CD4-positive, alpha-beta T cell (primary cell): Measurements from ENCODE around the gene CHMP1A. TPM values are rescaled to one million over a fixed set of nuclear protein-coding genes. Genes with fewer than 3 reads are reported as not detected.

Experiments used
- ATAC-seq: fragments of 200-7000 bp; cut with Tn5 transposase; one replicate; pipeline ENCODE4 v1.10.0; 2022; ENCODE audit warnings: mild to moderate bottlenecking; ENCODE audit not compliant: poor library complexity
- CTCF ChIA-PET: fragments of 350-600 bp; sonication (Branson Sonifier 250); formaldehyde crosslinking; loops from one replicate; lab custom pipeline; 2021; ENCODE audit warnings: antibody characterized with exemption, inconsistent platforms; lab: Charles Lee
- POLR2A ChIA-PET: fragments of 350-600 bp; sonication (Branson Sonifier 250); formaldehyde crosslinking; loops from one replicate; lab custom pipeline; 2021; ENCODE audit warnings: antibody characterized with exemption, inconsistent platforms; lab: Charles Lee
- DNase-seq, 14 experiments: peaks; one replicate each; pipeline ENCODE4 v3.0.0-alpha.2; 2013 to 2020; ENCODE audit warnings: mixed read lengths in 2 of 14
- H3K27ac ChIP-seq, 2 donors: one replicate each; pipeline versions ENCODE4 v1.5.1 to v1.7.0; 2013; ENCODE audit warnings: low read length in 2 of 2, low read depth in 1 of 2, mild to moderate bottlenecking in 1 of 2
- H3K27me3 ChIP-seq, 2 experiments: 1 replicate in 1 of 2; 2 replicates in 1 of 2; pipeline versions ENCODE4 v1.6.1 to v1.7.0; 2013; ENCODE audit warnings: low read length in 2 of 2, control low read depth in 1 of 2, mild to moderate bottlenecking in 1 of 2, moderate library complexity in 1 of 2; ENCODE audit not compliant: insufficient read depth in 2 of 2, control insufficient read depth in 1 of 2
- H3K36me3 ChIP-seq: one replicate; pipeline ENCODE4 v1.6.1; 2013; ENCODE audit warnings: low read length, control low read depth; ENCODE audit not compliant: insufficient read depth
- H3K4me1 ChIP-seq: one replicate; pipeline ENCODE4 v1.6.1; 2013; ENCODE audit warnings: low read length, control low read depth; ENCODE audit not compliant: insufficient read depth
- H3K4me3 ChIP-seq: one replicate; pipeline ENCODE4 v1.5.1; 2013; ENCODE audit warnings: mild to moderate bottlenecking, low read length, moderate library complexity
- H3K9me3 ChIP-seq, 2 experiments: 1 replicate in 1 of 2; 2 replicates in 1 of 2; pipeline versions ENCODE4 v1.6.1 to v1.7.0; 2013; ENCODE audit warnings: low read length in 2 of 2, mild to moderate bottlenecking in 2 of 2, control low read depth in 1 of 2, moderate library complexity in 1 of 2; ENCODE audit not compliant: control insufficient read depth in 1 of 2, insufficient read depth in 1 of 2
- H3K27ac Mint-ChIP-seq: one replicate; pipeline ENCODE4 v1.8.0; 2020; ENCODE audit warnings: mixed read lengths
- H3K27me3 Mint-ChIP-seq: one replicate; pipeline ENCODE4 v1.8.0; 2021; ENCODE audit warnings: mixed read lengths
- H3K36me3 Mint-ChIP-seq: one replicate; pipeline ENCODE4 v1.8.0; 2021; ENCODE audit warnings: low read depth, mixed read lengths
- H3K4me1 Mint-ChIP-seq: one replicate; pipeline ENCODE4 v1.8.0; 2021; ENCODE audit warnings: low read depth, mixed read lengths
- H3K4me3 Mint-ChIP-seq: one replicate; pipeline ENCODE4 v1.8.0; 2020; ENCODE audit warnings: mild to moderate bottlenecking, mixed read lengths
- H3K9me3 Mint-ChIP-seq: one replicate; pipeline ENCODE4 v1.8.0; 2020; ENCODE audit warnings: mixed read lengths
- CTCF ChIP-seq: fragments of 200-600 bp; IDR thresholded peaks from one replicate; pipeline ENCODE4 v1.8.0; 2022; ENCODE audit warnings: antibody characterized with exemption, mild to moderate bottlenecking
- intact Hi-C, 2 experiments: fragments of 100-400 bp; cut with DNase I in 1 of 2; cut with micrococcal nuclease in 1 of 2; formaldehyde crosslinking; loops; one replicate each; pipeline versions ENCODE4 v1.15.1 to v1.9.0; 2023 to 2025; cut with DNase I, micrococcal nuclease
- total RNA-seq, 174 experiments: library from RNA in 2 of 174; stranded (reverse) in 2 of 174; gene quantifications; one replicate each; pipeline ENCODE4 v1.2.3 and lab custom pipeline; 2021 to 2026

CHMP1A gene
- total RNA-seq, 2 experiments from 2014 or later: 54.7 to 55.9 TPM

DNA sequence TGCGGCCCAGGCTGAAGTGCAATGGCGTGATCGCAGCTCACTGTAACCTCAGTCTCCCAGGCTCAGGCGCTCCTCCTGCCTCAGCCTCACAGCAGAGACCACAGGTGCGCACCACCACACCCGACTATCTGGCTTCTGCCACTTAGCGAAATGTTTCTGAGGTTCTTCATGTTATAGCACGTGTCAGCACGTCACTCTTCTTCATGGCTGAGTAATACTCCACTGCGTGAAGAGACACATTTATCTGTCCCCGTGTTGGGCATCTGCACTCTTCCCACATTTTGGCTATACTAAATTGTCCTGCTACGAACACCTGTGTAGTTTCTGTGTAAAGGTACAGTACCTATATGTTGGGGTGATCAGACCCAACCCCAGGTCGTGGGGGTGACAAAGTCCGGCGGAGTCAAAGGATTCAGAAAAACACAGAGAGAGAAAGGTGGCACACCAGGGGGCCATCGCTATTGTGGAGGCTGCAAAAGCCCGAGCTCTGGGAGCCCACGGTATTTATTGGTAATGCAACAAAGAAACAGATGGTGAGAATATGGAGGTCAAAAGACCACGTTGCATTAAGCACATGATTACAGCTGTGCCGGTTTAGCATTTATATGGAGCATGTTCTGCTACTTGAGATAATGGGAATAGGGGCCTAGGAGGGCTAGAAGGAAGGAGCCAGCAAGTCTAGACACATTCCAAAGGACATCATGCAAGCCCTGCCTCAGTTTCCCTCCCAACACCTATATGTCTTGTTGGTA, 44.9 kb downstream of the CHMP1A start:
- no peaks in the 10 kb centered on the region for H3K27me3 ChIP-seq
- Mint-ChIP-seq H3K36me3 (no peaks in the 10 kb centered on the region), H3K9me3 (no peaks in the 10 kb centered on the region), H3K4me1 (peaks cover 15% of the 10 kb centered on the region), H3K27ac (no peak overlapping the region), H3K4me3 (no peak overlapping the region), H3K27me3 (no peaks in the 10 kb centered on the region)
- no peak overlapping the region for H3K27ac ChIP-seq
- ChIA-PET POLR2A (no interaction called here), CTCF (no interaction called here)
- TF ChIP-seq CTCF: no peak
- no peak overlapping the region for H3K4me3 ChIP-seq
- ATAC-seq: no peak
- peaks cover 15% of the 10 kb centered on the region for H3K4me1 ChIP-seq
- DNase-seq: no peak
- intact Hi-C loops: no loop called here
- H3K36me3 ChIP-seq: no peaks in the 10 kb centered on the region
- peaks cover 0 to 26% of the 10 kb centered on the region in 2 experiments for H3K9me3 ChIP-seq

GRCh38 chr16:89610108-89610453, 47.4 kb downstream of the CHMP1A start:
- CTCF ChIA-PET: no interaction called here

DNA sequence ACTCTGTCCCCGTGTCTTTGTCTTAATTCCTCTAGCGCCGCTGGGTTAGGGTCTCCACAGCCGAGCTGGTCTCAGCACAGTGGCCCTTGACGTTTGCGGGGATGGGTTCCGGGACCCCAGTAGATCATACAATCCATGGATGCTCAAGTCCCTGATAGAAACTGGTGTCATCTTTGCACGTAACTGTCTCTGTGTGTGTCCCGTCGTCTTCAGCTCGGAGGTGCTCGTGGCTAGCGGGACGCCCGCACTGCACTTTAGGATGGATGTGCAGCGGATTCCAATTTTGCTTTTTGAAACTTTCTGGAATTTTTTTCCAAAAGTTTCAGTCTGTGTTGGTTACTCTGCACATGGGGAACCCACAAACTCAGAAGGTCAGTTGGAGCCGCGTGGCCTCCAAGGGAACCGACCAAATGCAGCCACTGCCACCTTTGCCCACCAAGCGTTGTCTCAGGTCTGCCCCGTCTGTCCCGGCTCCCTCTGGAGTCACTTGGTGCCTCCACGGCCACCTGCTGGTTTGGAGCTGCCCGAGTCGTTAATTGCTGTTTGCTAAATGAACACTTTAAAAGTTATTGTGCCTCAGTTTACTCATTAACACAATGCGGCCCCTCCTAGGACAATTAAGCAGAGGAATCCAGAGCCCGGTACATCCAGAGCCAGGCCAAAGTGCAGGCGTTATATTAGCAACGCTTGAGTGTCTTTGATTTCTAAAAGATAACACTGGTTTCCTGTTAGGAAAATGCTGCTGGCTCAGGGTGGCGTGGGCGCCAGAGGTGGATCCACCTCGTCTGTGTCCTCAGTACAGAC, 49.4 kb downstream of the CHMP1A start:
- Histone ChIP-seq H3K4me3 (no peak overlapping the region), H3K4me1 (peaks cover under 1% of the 10 kb centered on the region), H3K9me3 (no peaks in the 10 kb centered on the region), H3K27me3 (no peaks in the 10 kb centered on the region), H3K36me3 (no peaks in the 10 kb centered on the region), H3K27ac (no peak overlapping the region)
- POLR2A ChIA-PET: no interaction called here
- ATAC-seq (no peak), DNase-seq (no peak)
- H3K27ac Mint-ChIP-seq: no peak overlapping the region
- H3K4me1 Mint-ChIP-seq: peaks cover 1% of the 10 kb centered on the region
- no peaks in the 10 kb centered on the region for H3K9me3 Mint-ChIP-seq
- no peak overlapping the region for H3K4me3 Mint-ChIP-seq
- no peak for TF ChIP-seq CTCF
- no peaks in the 10 kb centered on the region for H3K36me3 Mint-ChIP-seq
- CTCF ChIA-PET: no interaction called here
- intact Hi-C loops: no loop called here
- no peaks in the 10 kb centered on the region for H3K27me3 Mint-ChIP-seq

More at GRCh38 chr16:89610108-89610453, 47.4 kb downstream of the CHMP1A start:
- Histone ChIP-seq H3K27me3 (no peaks in the 10 kb centered on the region), H3K9me3 (peaks cover 0 to 4% of the 10 kb centered on the region in 2 experiments), H3K36me3 (no peaks in the 10 kb centered on the region), H3K4me1 (no peaks in the 10 kb centered on the region), H3K27ac (no peak overlapping the region), H3K4me3 (no peak overlapping the region)
- intact Hi-C loops: no loop called here
- Mint-ChIP-seq H3K4me3 (no peak overlapping the region), H3K4me1 (no peaks in the 10 kb centered on the region), H3K36me3 (no peaks in the 10 kb centered on the region), H3K27ac (no peak overlapping the region), H3K9me3 (no peaks in the 10 kb centered on the region), H3K27me3 (no peaks in the 10 kb centered on the region)
- ATAC-seq (no peak), DNase-seq (no peak)
- TF ChIP-seq CTCF: no peak
- POLR2A ChIA-PET: interaction anchor here (0.7 kb wide), 1 partner anchor 577 kb away, joined by 3 read pairs; no protein-coding TSS in a partner anchor
